H54 (cell line): Measurements from ENCODE around the gene MTMR1.

Experiments used
- DNase-seq: peaks from one replicate; pipeline ENCODE4 v3.0.0; 2011; ENCODE audit warnings: low spot score, mixed read lengths; ENCODE audit not compliant: insufficient read length
- FAIRE-seq: peaks from 3 replicates; lab custom pipeline; 2011; peaks lifted over from hg19 to GRCh38; lab: Jason Lieb, UNC
- POLR2A ChIP-seq: IDR thresholded peaks from 2 replicates; pipeline ENCODE4 v1.6.1; 2011; ENCODE audit warnings: low read depth, mild to moderate bottlenecking, low read length

Gene MTMR1

DNA sequence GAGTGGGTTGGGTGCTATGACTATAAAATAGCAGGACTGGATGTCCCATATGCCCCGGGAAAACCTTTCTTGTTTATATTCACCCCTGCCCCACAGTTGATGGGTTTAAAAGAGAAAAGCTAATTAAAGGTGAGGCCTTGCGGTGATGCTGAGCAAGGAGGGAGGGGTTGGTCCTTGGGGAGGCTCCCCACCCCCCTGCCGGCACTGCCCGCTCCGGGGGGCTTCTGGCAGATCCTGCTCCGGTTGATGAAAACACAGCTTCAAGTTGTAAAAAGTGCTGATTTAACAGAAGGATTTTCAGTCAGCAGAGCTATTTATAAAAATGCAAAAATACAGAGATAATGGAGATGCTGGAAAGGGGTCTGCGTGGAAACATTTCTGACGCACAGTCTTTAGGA is 68.6 kb downstream of the MTMR1 start:
- no peak for FAIRE-seq
- no peak for DNase-seq
- no peak for TF ChIP-seq POLR2A

DNA sequence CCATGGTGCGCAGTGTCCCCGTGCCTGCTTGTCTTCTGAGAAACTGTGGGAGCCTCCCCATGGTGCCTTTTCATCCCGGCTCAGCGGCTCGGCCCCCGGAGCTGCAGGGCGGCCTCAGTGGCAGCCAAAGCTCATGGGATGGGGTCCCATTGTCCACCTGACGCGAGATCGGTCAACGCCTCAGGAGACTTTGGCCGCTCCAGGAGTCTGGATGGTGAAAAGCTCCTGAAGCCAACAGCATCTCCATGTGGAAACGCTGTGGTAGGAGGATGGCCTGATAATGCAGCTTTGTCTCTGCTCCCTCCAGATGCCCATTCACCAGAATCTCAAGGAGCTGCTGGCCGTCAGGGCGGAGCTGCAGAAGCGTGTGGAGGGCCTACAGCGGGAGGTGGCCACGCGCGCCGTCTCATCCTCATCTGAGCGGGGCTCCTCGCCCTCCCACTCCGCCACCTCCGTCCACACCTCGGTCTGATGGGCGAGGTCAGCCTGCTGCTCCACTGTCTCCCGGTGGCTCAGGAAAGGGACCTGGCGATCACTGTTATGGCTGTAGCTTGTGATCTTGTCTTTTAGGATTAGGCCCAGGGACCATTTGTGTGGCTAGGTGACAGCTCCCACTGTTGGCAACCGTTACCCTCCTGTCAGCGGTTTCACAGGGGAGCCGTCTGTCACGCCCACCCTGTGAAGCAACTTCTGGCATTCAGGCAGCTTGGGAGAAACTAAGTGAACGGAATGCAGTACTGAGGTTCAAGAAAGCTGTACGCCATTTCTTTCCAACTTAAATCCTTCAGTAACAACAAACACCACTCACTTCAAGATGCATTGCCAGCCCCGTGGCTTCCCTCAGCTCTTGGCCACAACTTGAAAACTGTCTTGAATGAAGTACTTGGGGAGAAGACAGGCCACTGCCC is 69.3 kb downstream of the MTMR1 start:
- DNase-seq (no peak), FAIRE-seq (no peak)
- TF ChIP-seq POLR2A = no peak

DNA sequence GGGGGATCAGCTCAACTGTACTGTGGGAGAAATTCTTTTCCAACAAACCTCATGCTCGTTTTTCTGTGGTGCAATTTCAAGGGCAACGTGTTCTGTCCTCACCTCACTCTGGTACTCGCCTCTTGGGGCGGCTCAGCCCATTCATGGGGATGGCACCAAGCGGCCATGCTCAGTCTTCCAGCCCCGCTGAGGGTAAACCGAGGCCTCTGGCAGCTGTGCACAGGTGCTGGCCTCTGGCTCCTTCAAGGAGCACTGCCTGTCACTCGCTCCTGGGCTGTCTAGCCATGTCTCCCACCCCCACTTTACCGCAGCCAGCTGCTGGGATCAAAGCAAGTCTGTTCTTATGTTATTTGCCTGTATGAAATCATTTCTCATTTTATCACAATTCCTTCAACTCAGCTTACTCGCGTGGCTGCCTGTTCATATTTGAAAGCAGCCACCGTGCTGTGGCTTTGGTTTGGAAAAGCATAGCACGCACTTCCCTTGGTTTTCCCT is 70.2 kb downstream of the MTMR1 start:
- no peak for FAIRE-seq
- no peak for TF ChIP-seq POLR2A
- DNase-seq = no peak

DNA sequence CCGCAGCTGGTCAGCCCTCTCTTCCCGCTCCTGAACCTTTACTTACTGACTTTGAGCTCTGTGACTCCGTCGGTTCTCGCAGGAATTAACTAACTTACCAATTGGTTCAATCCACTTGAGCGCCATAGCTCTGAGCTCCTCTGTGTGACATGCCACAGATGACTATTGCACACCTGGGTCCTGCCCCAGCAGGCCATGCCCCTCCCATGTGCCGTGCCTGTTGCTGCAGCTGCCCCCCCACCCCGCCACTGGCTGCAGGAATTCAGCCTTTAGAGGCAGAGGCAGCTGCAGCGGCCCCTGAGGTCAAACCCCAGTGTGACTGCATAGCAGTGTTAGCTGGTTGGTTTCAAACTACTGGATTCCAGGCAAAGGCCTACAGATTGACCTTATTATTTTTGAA is 70.6 kb downstream of the MTMR1 start:
- TF ChIP-seq POLR2A = no peak

DNA sequence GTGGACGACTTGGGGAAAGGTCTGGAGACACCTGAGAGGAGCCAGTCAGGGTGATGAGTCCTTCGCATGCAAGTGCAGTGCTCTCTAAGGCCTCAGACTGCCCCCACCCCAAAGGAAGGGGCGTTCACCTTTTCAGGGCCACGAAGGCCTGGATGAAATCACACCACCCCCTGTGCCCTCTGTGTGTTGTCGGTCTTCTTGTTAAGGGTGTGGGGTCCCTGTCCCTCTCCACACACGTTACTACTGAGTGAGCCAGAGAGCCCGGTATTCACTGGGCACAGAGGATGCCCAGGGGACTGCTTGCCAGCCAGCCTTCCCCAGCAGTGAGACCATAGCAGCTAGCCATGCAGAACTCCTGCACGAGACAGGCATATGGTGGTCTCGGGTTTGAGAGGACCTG is 72.0 kb downstream of the MTMR1 start:
- FAIRE-seq = no peak
- no peak for DNase-seq
- no peak for TF ChIP-seq POLR2A

More for the DNA sequence above, 70.6 kb downstream of the MTMR1 start:
- FAIRE-seq (no peak), DNase-seq (no peak)

DNA sequence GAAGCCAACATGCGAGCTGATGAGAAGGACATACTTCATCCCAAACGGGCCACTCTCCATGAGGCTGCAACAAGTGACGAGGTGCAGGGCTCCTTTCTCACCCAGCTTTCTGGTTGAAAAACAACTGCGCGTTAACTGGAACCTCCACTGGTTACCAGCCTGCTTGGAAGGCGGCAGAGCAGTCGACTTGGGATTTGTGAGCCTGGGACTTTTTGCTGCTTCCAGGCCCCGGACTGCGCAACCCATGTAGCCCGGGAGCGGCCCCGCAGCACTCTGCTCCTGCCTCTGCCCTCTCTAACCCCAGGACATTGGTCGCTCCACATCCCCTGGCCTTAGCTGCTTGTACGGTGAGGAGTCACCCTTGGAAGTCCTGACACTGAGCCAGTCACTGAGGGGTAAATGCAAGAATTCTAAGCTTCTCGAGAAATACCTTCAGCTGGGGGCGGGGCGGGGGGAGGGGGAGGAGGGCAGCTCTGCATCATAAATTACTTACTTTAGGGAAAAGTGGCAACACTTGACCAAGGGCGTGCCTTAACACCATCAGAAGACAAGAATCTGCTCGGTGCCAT is 72.7 kb downstream of the MTMR1 start:
- FAIRE-seq (no peak), DNase-seq (no peak)
- no peak for TF ChIP-seq POLR2A

DNA sequence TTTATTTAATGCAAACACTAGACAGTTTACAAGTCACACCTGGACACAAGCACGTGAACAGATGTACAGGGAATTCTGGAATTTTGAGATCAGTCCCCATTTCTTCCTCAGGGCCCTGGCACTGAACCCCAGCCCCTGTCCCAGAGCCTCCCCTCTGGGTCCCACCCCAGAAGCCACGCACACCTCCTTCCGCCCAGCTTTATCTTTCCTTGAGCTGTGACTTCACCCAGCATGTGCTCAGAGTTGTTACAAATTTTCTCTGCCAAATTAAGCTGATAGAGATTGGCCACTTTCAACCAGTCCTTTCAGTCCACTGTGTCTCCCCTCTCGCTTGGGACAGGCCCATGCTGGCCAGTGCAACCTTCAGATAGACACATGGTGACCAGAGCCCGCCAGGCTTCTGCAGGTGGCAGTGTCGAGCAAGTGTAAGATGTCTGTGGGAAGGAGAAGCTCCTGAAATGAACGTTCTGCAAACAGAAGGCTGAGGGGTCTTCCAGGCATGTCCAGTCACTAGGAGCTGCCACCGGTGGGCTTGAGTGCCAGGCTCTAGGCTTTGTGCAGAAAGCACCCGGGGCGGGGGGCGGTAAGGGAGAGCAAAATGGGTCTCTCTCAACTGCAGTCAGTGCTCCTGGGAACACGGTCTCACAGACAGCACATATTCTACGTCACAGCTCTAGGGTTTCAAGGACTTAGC is 73.3 kb downstream of the MTMR1 start:
- DNase-seq = no peak
- FAIRE-seq = no peak
- no peak for TF ChIP-seq POLR2A

DNA sequence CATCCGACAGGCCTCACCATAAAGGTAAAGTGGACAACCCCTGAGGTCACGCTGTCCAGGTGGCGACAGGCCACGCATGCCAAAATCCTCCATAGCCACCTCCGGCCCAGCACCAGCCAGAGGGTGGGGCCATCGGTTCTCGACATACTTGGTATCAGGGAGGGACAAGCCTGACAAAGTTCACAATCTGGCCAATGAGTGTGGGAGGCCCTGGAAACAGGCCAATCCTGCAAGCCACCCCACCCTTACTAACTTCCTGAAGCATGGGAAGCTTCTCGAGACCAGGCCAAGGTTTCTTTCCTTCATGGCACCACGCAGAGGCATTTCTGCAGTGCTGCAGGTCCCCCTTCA is 73.8 kb downstream of the MTMR1 start:
- no peak for TF ChIP-seq POLR2A
- FAIRE-seq = no peak

DNA sequence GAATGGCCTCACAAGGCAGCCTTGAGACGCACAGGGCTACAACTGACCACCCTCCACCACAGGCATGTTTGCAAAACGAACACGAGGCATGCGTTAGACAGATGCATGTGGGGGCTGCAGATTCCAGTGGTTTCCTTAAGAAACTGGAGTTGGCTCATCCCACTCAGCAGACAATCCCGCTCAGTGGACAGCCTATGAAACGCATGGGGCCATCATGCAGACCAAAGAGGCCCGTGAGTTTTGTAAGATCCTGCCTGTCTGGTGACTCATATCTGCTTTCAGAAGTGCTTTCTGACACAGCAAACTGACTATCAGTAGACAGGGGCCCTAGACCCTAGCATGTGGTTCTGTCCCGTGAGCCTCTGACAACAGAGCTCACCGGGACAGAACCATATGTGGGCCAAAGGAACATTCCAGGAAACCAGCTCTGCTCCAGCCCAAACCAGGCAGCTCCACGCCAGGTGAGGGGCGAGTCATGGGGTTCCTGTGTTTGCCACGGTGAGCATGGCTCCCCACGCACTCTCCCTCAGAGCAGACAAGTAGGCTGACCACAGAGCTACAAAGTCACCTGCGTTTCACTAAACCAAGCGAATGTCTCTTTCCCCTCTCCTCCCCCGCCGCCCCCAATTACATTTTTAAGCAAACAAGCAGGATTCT is 74.4 kb downstream of the MTMR1 start:
- DNase-seq = peak; percentile 46
- no peak for TF ChIP-seq POLR2A
- no peak for FAIRE-seq

More for the DNA sequence above, 73.8 kb downstream of the MTMR1 start:
- DNase-seq = no peak

DNA sequence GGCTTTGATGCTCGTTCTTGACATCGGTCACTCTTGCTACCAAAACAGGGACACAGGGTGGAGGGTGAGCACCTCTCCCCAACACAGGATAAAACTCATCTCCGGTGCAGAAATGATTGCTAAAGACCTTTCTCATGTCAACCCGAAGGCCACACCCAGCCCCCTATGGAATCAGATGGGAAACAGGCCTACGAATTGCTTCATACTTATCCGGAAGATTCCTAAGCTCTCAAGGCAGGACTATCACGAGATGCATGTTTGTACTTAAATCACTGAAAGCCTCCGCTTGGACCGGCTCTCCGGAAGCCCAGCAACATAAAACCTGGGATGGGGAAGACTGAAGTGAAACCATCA is 74.9 kb downstream of the MTMR1 start:
- TF ChIP-seq POLR2A = no peak

DNA sequence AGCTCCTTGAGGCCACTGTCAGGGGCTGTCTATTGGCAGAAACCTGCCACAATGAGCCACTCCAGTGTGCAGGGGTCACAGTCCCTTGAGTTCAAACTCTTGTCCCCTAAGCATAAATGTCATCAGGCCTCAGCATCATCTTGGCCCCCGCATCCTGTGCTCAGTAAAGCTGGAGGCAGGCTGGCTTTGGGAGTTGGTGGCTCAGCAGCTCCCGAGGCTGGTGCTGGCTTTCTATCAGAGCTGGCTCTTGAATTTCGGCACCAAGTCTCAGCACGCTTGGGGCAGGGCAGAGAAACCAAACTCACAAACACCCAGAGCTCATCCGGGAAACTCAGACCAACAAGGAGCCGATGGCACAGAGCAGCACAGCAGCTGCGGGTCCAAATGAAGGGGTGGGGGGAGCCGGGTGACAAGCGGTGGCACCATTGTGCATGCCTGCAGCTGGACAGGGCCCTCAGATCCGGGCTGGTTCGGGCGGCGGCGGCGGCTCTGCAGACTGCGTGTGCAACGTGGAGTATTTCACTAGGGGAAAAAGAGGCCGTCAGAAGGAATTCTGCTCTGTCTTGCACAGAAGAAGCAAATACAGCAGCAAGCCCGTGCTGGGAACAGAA is 75.5 kb downstream of the MTMR1 start:
- no peak for TF ChIP-seq POLR2A
- FAIRE-seq = no peak
- DNase-seq = no peak

More for the DNA sequence above, 74.9 kb downstream of the MTMR1 start:
- FAIRE-seq = no peak
- no peak for DNase-seq

DNA sequence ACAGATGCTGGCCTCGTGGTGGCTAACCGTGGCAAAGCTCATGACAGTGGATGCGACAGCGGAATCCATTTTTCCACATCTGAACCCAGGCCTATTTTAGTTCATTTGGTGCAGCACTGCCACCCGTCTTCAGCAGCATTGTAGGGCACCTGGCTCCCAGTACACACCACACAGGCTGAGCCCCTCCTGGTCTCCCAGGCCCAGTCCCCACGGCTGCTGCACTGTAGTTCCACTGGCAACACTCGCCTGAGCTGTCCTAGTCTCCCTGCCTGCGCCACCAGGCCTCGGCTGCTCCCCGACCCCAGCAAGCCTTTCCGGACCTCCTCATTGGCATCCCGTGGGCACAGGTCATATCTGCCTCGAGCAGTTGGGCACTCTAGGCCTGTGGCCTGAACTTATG is 76.2 kb downstream of the MTMR1 start:
- TF ChIP-seq POLR2A = no peak
- no peak for FAIRE-seq

DNA sequence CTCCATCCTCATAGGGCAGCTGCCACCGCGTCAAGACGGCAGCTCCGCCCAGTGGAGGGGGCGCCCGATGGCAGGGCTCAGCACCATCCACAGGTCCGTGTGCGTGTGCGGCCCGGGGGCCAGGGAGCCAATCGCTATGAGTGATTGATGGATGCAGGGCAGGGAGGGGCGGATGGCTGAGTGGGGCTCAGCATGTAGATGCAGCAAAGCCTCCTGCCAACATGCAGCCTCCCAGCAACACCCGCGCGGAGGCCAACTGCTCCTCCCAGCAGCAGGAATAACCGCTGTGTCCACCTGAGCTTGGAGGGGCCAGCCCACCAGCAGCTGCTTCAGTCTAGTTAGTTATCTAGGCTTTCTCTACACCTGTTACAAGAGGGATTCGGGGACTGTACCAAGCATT is 77.4 kb downstream of the MTMR1 start:
- DNase-seq = no peak
- no peak for FAIRE-seq
- no peak for TF ChIP-seq POLR2A

More for the DNA sequence above, 76.2 kb downstream of the MTMR1 start:
- no peak for DNase-seq
